SK-N-SH treated with all-trans-retinoic acid at 6 μM for 48 hours (cell line): ENCODE measurements around the gene RTN4RL1.
A peak's percentile ranks its signal among the peaks of the same experiment; 100 is the strongest.

Experiments
- ATAC-seq: fragments of 200-7000 bp; cut with Tn5 transposase; 3 replicates; pipeline ENCODE4 v1.9.1; 2020; ENCODE audit warnings: mild to moderate bottlenecking, moderate library complexity
- ARNTL ChIP-seq: fragments of 450-650 bp; formaldehyde crosslinking; IDR thresholded peaks from 2 replicates; pipeline ENCODE4 v1.5.0; 2020; ENCODE audit warnings: low read depth, mild to moderate bottlenecking, moderate library complexity, borderline replicate concordance
- CSDC2 ChIP-seq: fragments of 250-450 bp; sonication (Bioruptor Pico); IDR thresholded peaks from 2 replicates; pipeline ENCODE4 v1.5.0; 2020; ENCODE audit warnings: mild to moderate bottlenecking, moderate library complexity
- ESRRG ChIP-seq: fragments of 250-450 bp; sonication (Bioruptor Pico); IDR thresholded peaks from 2 replicates; pipeline ENCODE4 v1.6.1; 2021; ENCODE audit warnings: mild to moderate bottlenecking
- GLIS3 ChIP-seq: fragments of 250-450 bp; sonication (Bioruptor Pico); IDR thresholded peaks from 2 replicates; pipeline ENCODE4 v1.5.0; 2020; ENCODE audit warnings: mild to moderate bottlenecking, moderate library complexity
- ISL1 ChIP-seq: fragments of 250-450 bp; sonication (Bioruptor Pico); IDR thresholded peaks from 2 replicates; pipeline ENCODE4 v2.1.2; 2022; ENCODE audit warnings: mild to moderate bottlenecking, moderate library complexity
- OSR1 ChIP-seq: fragments of 250-450 bp; sonication (Bioruptor Pico); IDR thresholded peaks from 2 replicates; pipeline ENCODE4 v1.8.0; 2022; ENCODE audit warnings: moderate library complexity, mild to moderate bottlenecking, inconsistent platforms
- PPARA ChIP-seq: fragments of 250-450 bp; sonication (Bioruptor Pico); IDR thresholded peaks from 2 replicates; pipeline ENCODE4 v1.5.0; 2020; ENCODE audit warnings: mild to moderate bottlenecking, borderline replicate concordance
- RARB ChIP-seq: fragments of 250-450 bp; sonication (Bioruptor Pico); IDR thresholded peaks from 2 replicates; pipeline ENCODE4 v1.8.0; 2021; ENCODE audit warnings: mild to moderate bottlenecking, moderate library complexity
- SNAI2 ChIP-seq: fragments of 250-450 bp; sonication (Bioruptor Pico); IDR thresholded peaks from 2 replicates; pipeline ENCODE4 v1.5.0; 2020; ENCODE audit warnings: mild to moderate bottlenecking, moderate library complexity
- TCF4 ChIP-seq: fragments of 250-450 bp; sonication (Bioruptor Pico); IDR thresholded peaks from 2 replicates; pipeline ENCODE4 v1.8.0; 2021; ENCODE audit warnings: mild to moderate bottlenecking, moderate library complexity, borderline replicate concordance
- TOX ChIP-seq: fragments of 250-450 bp; sonication (Bioruptor Pico); IDR thresholded peaks from 2 replicates; pipeline ENCODE4 v1.8.0; 2021; ENCODE audit warnings: mild to moderate bottlenecking, moderate library complexity, borderline replicate concordance
- ZC3H10 ChIP-seq: fragments of 250-450 bp; sonication (Bioruptor Pico); IDR thresholded peaks from 2 replicates; pipeline ENCODE4 v1.5.1; 2021; ENCODE audit warnings: mild to moderate bottlenecking, moderate library complexity
- ZFP3 ChIP-seq: fragments of 250-450 bp; sonication (Bioruptor Pico); IDR thresholded peaks from 2 replicates; pipeline ENCODE4 v1.5.0; 2020; ENCODE audit warnings: mild to moderate bottlenecking, moderate library complexity
- ZFP30 ChIP-seq: fragments of 450-650 bp; formaldehyde crosslinking; IDR thresholded peaks from 2 replicates; pipeline ENCODE4 v1.5.0; 2022; ENCODE audit warnings: mild to moderate bottlenecking, moderate library complexity
- ZNF565 ChIP-seq: fragments of 450-650 bp; formaldehyde crosslinking; conservative IDR thresholded peaks from 2 replicates; pipeline ENCODE4 v1.5.0; 2020; ENCODE audit warnings: low read depth, mild to moderate bottlenecking, moderate library complexity
- ZNF8 ChIP-seq: fragments of 450-650 bp; formaldehyde crosslinking; IDR thresholded peaks from 2 replicates; pipeline ENCODE4 v1.5.0; 2020; ENCODE audit warnings: mild to moderate bottlenecking, moderate library complexity
- TF ChIP-seq, protein P1 (sequence below): fragments of 250-450 bp; sonication (Bioruptor Pico); IDR thresholded peaks from 2 replicates; pipeline ENCODE4 v1.5.1; 2021; ENCODE audit warnings: mild to moderate bottlenecking, moderate library complexity
- TF ChIP-seq, protein P2 (sequence below): fragments of 250-450 bp; sonication (Bioruptor Pico); IDR thresholded peaks from 2 replicates; pipeline ENCODE4 v1.5.0; 2020; ENCODE audit warnings: mild to moderate bottlenecking, moderate library complexity
- TF ChIP-seq, protein P3 (sequence below): fragments of 250-450 bp; sonication (Bioruptor Pico); IDR thresholded peaks from 2 replicates; pipeline ENCODE4 v1.5.1; 2020; ENCODE audit warnings: low read depth, mild to moderate bottlenecking, moderate library complexity
- TF ChIP-seq, protein P4 (sequence below): fragments of 250-450 bp; sonication (Bioruptor Pico); IDR thresholded peaks from 2 replicates; pipeline ENCODE4 v1.8.0; 2021; ENCODE audit warnings: low read depth, mild to moderate bottlenecking, moderate library complexity, borderline replicate concordance

RTN4RL1 gene

DNA sequence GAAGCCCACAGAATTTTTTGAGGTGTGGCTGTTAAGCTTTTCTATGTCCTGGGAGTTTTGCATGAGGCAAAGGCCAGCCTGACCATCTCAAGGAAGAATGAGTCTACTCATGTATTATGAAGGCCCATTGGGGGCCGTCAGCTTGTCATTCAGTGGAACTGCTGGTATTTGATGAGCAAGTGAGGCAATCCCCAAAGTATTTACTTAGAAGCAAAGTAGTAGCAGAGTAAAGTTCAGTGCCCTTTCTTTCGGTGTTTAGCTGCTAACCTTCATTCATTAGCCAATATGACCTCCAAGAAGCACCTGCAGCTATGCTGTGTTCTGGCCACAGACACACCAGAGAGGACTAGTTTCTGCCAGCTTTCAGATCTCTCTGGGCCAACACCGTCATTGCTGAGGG, 115.1 kb downstream of the RTN4RL1 start:
- TF ChIP-seq ZFP30 = no peak
- no peak for TF ChIP-seq ZNF565 (CRISPR knock-in tag)
- TF ChIP-seq SNAI2 = no peak
- no peak for TF ChIP-seq ESRRG (CRISPR knock-in tag)
- no peak for TF ChIP-seq TCF4 (CRISPR knock-in tag)
- no peak for TF ChIP-seq GLIS3 (CRISPR knock-in tag)
- no peak for TF ChIP-seq ZFP3 (CRISPR knock-in tag)
- TF ChIP-seq, protein P1, sequence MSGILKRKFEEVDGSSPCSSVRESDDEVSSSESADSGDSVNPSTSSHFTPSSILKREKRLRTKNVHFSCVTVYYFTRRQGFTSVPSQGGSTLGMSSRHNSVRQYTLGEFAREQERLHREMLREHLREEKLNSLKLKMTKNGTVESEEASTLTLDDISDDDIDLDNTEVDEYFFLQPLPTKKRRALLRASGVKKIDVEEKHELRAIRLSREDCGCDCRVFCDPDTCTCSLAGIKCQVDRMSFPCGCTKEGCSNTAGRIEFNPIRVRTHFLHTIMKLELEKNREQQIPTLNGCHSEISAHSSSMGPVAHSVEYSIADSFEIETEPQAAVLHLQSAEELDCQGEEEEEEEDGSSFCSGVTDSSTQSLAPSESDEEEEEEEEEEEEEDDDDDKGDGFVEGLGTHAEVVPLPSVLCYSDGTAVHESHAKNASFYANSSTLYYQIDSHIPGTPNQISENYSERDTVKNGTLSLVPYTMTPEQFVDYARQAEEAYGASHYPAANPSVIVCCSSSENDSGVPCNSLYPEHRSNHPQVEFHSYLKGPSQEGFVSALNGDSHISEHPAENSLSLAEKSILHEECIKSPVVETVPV (CRISPR knock-in tag) = no peak
- no peak for TF ChIP-seq RARB (CRISPR knock-in tag)
- TF ChIP-seq, protein P2, sequence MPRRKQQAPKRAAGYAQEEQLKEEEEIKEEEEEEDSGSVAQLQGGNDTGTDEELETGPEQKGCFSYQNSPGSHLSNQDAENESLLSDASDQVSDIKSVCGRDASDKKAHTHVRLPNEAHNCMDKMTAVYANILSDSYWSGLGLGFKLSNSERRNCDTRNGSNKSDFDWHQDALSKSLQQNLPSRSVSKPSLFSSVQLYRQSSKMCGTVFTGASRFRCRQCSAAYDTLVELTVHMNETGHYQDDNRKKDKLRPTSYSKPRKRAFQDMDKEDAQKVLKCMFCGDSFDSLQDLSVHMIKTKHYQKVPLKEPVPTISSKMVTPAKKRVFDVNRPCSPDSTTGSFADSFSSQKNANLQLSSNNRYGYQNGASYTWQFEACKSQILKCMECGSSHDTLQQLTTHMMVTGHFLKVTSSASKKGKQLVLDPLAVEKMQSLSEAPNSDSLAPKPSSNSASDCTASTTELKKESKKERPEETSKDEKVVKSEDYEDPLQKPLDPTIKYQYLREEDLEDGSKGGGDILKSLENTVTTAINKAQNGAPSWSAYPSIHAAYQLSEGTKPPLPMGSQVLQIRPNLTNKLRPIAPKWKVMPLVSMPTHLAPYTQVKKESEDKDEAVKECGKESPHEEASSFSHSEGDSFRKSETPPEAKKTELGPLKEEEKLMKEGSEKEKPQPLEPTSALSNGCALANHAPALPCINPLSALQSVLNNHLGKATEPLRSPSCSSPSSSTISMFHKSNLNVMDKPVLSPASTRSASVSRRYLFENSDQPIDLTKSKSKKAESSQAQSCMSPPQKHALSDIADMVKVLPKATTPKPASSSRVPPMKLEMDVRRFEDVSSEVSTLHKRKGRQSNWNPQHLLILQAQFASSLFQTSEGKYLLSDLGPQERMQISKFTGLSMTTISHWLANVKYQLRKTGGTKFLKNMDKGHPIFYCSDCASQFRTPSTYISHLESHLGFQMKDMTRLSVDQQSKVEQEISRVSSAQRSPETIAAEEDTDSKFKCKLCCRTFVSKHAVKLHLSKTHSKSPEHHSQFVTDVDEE (CRISPR knock-in tag) = no peak
- TF ChIP-seq, protein P3, sequence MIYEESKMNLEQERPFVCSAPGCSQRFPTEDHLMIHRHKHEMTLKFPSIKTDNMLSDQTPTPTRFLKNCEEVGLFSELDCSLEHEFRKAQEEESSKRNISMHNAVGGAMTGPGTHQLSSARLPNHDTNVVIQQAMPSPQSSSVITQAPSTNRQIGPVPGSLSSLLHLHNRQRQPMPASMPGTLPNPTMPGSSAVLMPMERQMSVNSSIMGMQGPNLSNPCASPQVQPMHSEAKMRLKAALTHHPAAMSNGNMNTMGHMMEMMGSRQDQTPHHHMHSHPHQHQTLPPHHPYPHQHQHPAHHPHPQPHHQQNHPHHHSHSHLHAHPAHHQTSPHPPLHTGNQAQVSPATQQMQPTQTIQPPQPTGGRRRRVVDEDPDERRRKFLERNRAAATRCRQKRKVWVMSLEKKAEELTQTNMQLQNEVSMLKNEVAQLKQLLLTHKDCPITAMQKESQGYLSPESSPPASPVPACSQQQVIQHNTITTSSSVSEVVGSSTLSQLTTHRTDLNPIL (CRISPR knock-in tag) = no peak
- TF ChIP-seq PPARA (CRISPR knock-in tag) = no peak
- TF ChIP-seq CSDC2 (CRISPR knock-in tag) = no peak
- TF ChIP-seq, all 23 proteins: peak for 0
- no peak for ATAC-seq

DNA sequence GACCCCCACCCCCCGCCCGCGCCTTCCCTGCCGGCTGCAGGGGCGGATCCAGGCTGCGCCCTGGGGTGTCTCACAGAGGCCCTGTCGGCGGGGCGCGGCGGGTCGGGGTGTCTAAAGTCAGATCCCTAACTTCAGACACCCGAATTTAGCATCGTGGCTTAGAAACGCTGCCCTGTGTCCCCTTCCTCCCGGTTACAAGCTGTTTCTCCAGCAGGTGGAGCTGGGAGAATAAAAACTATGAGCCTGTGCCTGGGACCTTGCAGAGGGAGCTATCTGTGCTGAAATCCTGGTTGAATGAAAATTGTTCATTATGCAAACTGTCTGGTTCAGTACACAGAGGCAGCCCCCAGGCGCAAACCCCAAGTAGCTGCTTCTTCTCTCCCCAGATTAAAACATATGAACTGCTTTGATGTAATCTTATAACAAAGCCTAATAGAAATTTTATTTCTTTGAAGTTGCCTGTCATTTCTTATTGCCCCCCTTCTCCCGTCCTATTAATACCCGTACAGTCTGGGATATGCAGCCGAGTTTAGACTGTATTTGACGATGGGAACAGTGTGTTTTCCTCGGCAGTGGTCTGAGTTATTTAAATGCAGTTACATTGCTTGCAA, 116.3 kb downstream of the RTN4RL1 start:
- ATAC-seq = peak; percentile 97
- TF ChIP-seq TOX (CRISPR knock-in tag) (no peak), ESRRG (CRISPR knock-in tag) (no peak), ZNF8 (no peak), ZFP3 (CRISPR knock-in tag) (no peak), OSR1 (no peak), ZC3H10 (CRISPR knock-in tag) (no peak), TCF4 (CRISPR knock-in tag) (no peak), SNAI2 (no peak), RARB (CRISPR knock-in tag) (no peak), PPARA (CRISPR knock-in tag) (no peak), ARNTL (CRISPR knock-in tag) (no peak), ZNF565 (CRISPR knock-in tag) (no peak)
- TF ChIP-seq, protein P3 (CRISPR knock-in tag) = no peak
- TF ChIP-seq, protein P4, sequence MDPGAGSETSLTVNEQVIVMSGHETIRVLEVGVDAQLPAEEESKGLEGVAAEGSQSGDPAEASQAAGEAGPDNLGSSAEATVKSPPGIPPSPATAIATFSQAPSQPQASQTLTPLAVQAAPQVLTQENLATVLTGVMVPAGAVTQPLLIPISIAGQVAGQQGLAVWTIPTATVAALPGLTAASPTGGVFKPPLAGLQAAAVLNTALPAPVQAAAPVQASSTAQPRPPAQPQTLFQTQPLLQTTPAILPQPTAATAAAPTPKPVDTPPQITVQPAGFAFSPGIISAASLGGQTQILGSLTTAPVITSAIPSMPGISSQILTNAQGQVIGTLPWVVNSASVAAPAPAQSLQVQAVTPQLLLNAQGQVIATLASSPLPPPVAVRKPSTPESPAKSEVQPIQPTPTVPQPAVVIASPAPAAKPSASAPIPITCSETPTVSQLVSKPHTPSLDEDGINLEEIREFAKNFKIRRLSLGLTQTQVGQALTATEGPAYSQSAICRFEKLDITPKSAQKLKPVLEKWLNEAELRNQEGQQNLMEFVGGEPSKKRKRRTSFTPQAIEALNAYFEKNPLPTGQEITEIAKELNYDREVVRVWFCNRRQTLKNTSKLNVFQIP (CRISPR knock-in tag) = no peak

DNA sequence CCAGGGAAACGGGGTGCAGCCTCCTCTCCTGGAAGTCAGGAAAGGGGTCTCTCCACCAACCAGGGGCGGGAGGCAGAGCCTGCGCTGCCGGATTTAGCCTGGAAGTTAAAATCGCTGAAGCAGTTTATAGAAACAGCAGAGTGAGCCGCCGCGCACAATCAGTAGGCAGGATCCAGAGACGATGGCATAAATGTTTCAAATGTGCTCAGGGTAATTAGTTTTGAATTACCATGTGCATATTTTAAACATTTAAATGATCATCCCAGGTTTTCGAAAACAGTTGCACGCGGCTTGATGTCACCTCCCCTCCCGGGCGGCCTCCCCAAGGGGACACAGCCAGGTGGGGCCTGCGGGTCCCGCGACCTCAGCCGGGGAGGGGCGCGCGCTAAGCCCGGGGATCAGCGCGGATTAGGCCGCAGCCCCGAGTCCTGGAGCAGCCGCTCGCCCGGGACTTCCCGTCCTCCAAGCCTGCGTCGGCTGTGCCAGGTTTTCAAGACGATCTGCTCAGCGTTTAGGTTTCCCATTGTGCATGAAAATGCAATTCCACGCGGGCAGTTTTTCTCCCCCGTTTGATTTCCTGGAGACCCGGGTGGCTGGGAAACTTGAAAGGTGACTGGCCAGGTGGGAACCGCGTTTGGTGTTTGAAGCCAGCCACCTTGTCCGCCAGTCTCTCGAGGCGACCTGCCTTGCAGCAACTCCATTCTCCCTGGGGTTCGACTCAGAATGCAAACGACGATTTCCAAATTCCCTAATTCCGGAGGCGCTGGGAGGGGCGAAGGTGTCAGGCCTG, 117.0 kb downstream of the RTN4RL1 start:
- TF ChIP-seq TOX (CRISPR knock-in tag) (no peak), ZFP3 (CRISPR knock-in tag) (no peak), CSDC2 (CRISPR knock-in tag) (no peak), ISL1 (CRISPR knock-in tag) (no peak), PPARA (CRISPR knock-in tag) (no peak), RARB (CRISPR knock-in tag) (no peak), GLIS3 (CRISPR knock-in tag) (no peak), ZNF565 (CRISPR knock-in tag) (no peak), SNAI2 (no peak), ZNF8 (no peak), OSR1 (no peak)
- TF ChIP-seq, protein P2 (CRISPR knock-in tag) = no peak
- TF ChIP-seq, protein P4 (CRISPR knock-in tag) = no peak
- TF ChIP-seq, all 23 proteins: peak for 0
- ATAC-seq = no peak
